A549 (cell line): ENCODE results near the gene RPS13. TPM values are rescaled to one million over a fixed set of nuclear protein-coding genes. Genes with fewer than 3 reads are reported as not detected.

Source experiments
- ATAC-seq, 2 experiments: fragments of 200-7000 bp in 1 of 2; fragments of >200 bp in 1 of 2; cut with Nextera tagmentation in 1 of 2; cut with Tn5 transposase in 1 of 2; 3 replicates each; pipeline versions ENCODE4 v1.8.0 to v1.9.1; 2018 to 2020; ENCODE audit warnings: mild to moderate bottlenecking in 1 of 2, moderate library complexity in 1 of 2
- CTCF ChIA-PET: fragments of 300-600 bp; sonication (Branson Sonifier 250); formaldehyde crosslinking; extraction: SDS; loops from one replicate; lab custom pipeline; 2021; ENCODE audit warnings: antibody characterized with exemption, inconsistent platforms; lab: Yijun Ruan, JAX
- POLR2A ChIA-PET: fragments of 350-600 bp; formaldehyde crosslinking; extraction: SDS; loops from one replicate; lab custom pipeline; 2021; ENCODE audit warnings: antibody characterized with exemption, inconsistent platforms; lab: Yijun Ruan, JAX
- DNase-seq, 2 experiments: peaks; one replicate each; pipeline versions ENCODE4 v3.0.0 to v3.0.0-alpha.2; 2011 to 2016; ENCODE audit warnings: low read depth in 1 of 2, low spot score in 1 of 2
- FAIRE-seq: peaks from 2 replicates; lab custom pipeline; 2011; peaks lifted over from hg19 to GRCh38; lab: Jason Lieb, UNC
- H3K27ac ChIP-seq, 2 experiments: fragments of >200 bp; sonication (Bioruptor Twin); formaldehyde crosslinking; 3 replicates each; pipeline ENCODE4 v1.5.1; 2016 to 2017
- H3K4me1 ChIP-seq: fragments of >200 bp; sonication (Bioruptor Twin); formaldehyde crosslinking; 3 replicates; pipeline ENCODE4 v1.6.1; 2016
- H3K4me2 ChIP-seq: fragments of >200 bp; sonication (Bioruptor Twin); formaldehyde crosslinking; 3 replicates; pipeline ENCODE4 v1.6.1; 2016
- H3K4me3 ChIP-seq: fragments of >200 bp; sonication (Bioruptor Twin); formaldehyde crosslinking; 3 replicates; pipeline ENCODE4 v1.5.1; 2016
- H3K9me3 ChIP-seq: fragments of >200 bp; sonication (Bioruptor Twin); formaldehyde crosslinking; 3 replicates; pipeline ENCODE4 v1.6.1; 2016
- BHLHE40 ChIP-seq: IDR thresholded peaks from 2 replicates; pipeline ENCODE4 v1.6.1; 2012; ENCODE audit warnings: low read depth, low read length, inconsistent platforms
- CBX8 ChIP-seq: fragments of 200-600 bp; sonication (generic); IDR thresholded peaks from 2 replicates; pipeline ENCODE4 v1.6.1; 2016
- EHF ChIP-seq: fragments of 250-450 bp; sonication (Bioruptor Pico); IDR thresholded peaks from 2 replicates; pipeline ENCODE4 v1.5.0; 2020; ENCODE audit warnings: mild to moderate bottlenecking
- EHMT2 ChIP-seq: fragments of 200-600 bp; sonication (generic); IDR thresholded peaks from 2 replicates; pipeline ENCODE4 v1.6.1; 2016; ENCODE audit warnings: antibody characterized with exemption, low read depth, mild to moderate bottlenecking, moderate library complexity
- HDAC2 ChIP-seq: fragments of 200-600 bp; sonication (generic); IDR thresholded peaks from 2 replicates; pipeline ENCODE4 v1.6.1; 2016
- HEYL ChIP-seq: fragments of 250-450 bp; sonication (Bioruptor Pico); IDR thresholded peaks from 2 replicates; pipeline ENCODE4 v1.8.0; 2021; ENCODE audit warnings: mild to moderate bottlenecking, moderate library complexity
- HOXA7 ChIP-seq: fragments of 250-450 bp; sonication (Bioruptor Pico); IDR thresholded peaks from 2 replicates; pipeline ENCODE4 v1.5.0; 2020; ENCODE audit warnings: mild to moderate bottlenecking, moderate library complexity
- HOXB13 ChIP-seq: fragments of 250-450 bp; sonication (Bioruptor Pico); IDR thresholded peaks from 2 replicates; pipeline ENCODE4 v1.5.0; 2020; ENCODE audit warnings: low read depth, mild to moderate bottlenecking, moderate library complexity
- HOXB5 ChIP-seq: fragments of 250-450 bp; sonication (Bioruptor Pico); IDR thresholded peaks from 2 replicates; pipeline ENCODE4 v1.5.0; 2020; ENCODE audit warnings: mild to moderate bottlenecking, moderate library complexity
- JUN ChIP-seq, 2 experiments: fragments of >200 bp; sonication (Bioruptor Twin); formaldehyde crosslinking; IDR thresholded peaks; 2 replicates in 1 of 2; 3 replicates in 1 of 2; pipeline ENCODE4 v1.6.1; 2016 to 2017
- KDM1A ChIP-seq: fragments of 200-600 bp; sonication (generic); IDR thresholded peaks from 2 replicates; pipeline ENCODE4 v1.6.1; 2016; ENCODE audit warnings: low read depth, mild to moderate bottlenecking
- KDM5A ChIP-seq: fragments of 200-600 bp; sonication (generic); IDR thresholded peaks from 2 replicates; pipeline ENCODE4 v1.6.1; 2016; ENCODE audit warnings: antibody characterized with exemption, mild to moderate bottlenecking
- MAFK ChIP-seq: fragments of 450-650 bp; IDR thresholded peaks from 2 replicates; pipeline ENCODE4 v1.6.1; 2014; ENCODE audit not compliant: partially characterized antibody
- POLR2A ChIP-seq: IDR thresholded peaks from 2 replicates; pipeline ENCODE4 v1.6.1; 2012; ENCODE audit warnings: mild to moderate bottlenecking, low read length
- RARB ChIP-seq: fragments of 250-450 bp; sonication (Bioruptor Pico); IDR thresholded peaks from 2 replicates; pipeline ENCODE4 v1.8.0; 2021; ENCODE audit warnings: mild to moderate bottlenecking, moderate library complexity
- SREBF2 ChIP-seq: fragments of 450-650 bp; IDR thresholded peaks from 2 replicates; pipeline ENCODE4 v1.6.1; 2014; ENCODE audit warnings: mild to moderate bottlenecking, moderate library complexity
- ZC3H11A ChIP-seq: fragments of 450-650 bp; IDR thresholded peaks from 2 replicates; pipeline ENCODE4 v1.6.1; 2014; ENCODE audit warnings: antibody characterized with exemption, mild to moderate bottlenecking
- ZSCAN20 ChIP-seq: fragments of 250-450 bp; sonication (Bioruptor Pico); IDR thresholded peaks from 2 replicates; pipeline ENCODE4 v1.8.0; 2022; ENCODE audit warnings: mild to moderate bottlenecking, moderate library complexity
- WGBS: methylation state at CpG from one replicate; pipeline ENCODE4 v1.1.6; 2017; ENCODE audit errors: missing lambda C conversion rate; 5-methylcytosine and 5-hydroxymethylcytosine counted together
- polyA plus RNA-seq, 4 experiments: library from polyadenylated mRNA; depleted of rRNA in 3 of 4; stranded (reverse); fragments of >200 nt; fragmentation: RNase III in 1 of 4; extraction: RNeasy Plus Mini Kit Qiagen cat#74134 plus additional on column Dnase treatment in 1 of 4; gene quantifications; 2 replicates in 3 of 4; 3 replicates in 1 of 4; pipeline ENCODE4 v1.2.3, GENCODE V29; 2011 to 2017
- TF ChIP-seq, protein P1 (sequence below): fragments of >200 bp; sonication (Bioruptor Twin); formaldehyde crosslinking; IDR thresholded peaks from 3 replicates; pipeline ENCODE4 v1.6.1; 2016
- TF ChIP-seq, protein P2 (sequence below): IDR thresholded peaks from 2 replicates; pipeline ENCODE4 v1.6.1; 2012
- TF ChIP-seq, protein P3 (sequence below): fragments of 250-450 bp; sonication (Bioruptor Pico); IDR thresholded peaks from 2 replicates; pipeline ENCODE4 v1.5.0; 2021; ENCODE audit warnings: mild to moderate bottlenecking, moderate library complexity, borderline replicate concordance
- TF ChIP-seq, protein P4 (sequence below): fragments of 150-350 bp; IDR thresholded peaks from 2 replicates; pipeline ENCODE4 v1.6.1; 2014; ENCODE audit warnings: low read depth, mild to moderate bottlenecking, low read length
- TF ChIP-seq, protein P5 (sequence below): IDR thresholded peaks from 2 replicates; pipeline ENCODE4 v1.6.1; 2012
- TF ChIP-seq, protein P6 (sequence below): fragments of >200 bp; sonication (Bioruptor Twin); formaldehyde crosslinking; IDR thresholded peaks from 3 replicates; pipeline ENCODE4 v1.5.1; 2016

The RPS13 gene
- polyA plus RNA-seq, 2 of the 4 experiments (the other 2 are of a cell fraction) = 943 to 2,182 TPM

DNA sequence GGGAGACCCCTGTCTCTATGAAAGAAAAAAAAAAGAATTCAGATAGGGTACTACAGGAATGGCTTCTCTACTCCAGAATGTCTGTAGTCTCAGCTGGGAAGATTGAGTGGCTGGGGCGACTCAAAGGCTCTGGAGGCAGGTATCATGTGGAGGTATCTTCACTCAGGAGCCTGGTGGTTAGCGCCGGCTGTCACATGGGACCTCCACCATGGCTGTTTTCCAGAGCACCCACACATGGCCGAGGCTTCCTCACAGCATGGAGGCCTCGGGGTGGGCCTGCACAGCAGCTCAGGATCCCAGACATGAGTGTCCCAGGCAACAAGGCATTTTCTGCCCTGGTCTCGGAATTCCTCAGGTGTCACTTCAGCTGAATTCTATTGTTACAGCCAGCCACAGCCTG is 10.1 kb downstream of the RPS13 start:
- TF ChIP-seq, protein P1, sequence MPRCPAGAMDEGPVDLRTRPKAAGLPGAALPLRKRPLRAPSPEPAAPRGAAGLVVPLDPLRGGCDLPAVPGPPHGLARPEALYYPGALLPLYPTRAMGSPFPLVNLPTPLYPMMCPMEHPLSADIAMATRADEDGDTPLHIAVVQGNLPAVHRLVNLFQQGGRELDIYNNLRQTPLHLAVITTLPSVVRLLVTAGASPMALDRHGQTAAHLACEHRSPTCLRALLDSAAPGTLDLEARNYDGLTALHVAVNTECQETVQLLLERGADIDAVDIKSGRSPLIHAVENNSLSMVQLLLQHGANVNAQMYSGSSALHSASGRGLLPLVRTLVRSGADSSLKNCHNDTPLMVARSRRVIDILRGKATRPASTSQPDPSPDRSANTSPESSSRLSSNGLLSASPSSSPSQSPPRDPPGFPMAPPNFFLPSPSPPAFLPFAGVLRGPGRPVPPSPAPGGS = no peak
- TF ChIP-seq, protein P2, sequence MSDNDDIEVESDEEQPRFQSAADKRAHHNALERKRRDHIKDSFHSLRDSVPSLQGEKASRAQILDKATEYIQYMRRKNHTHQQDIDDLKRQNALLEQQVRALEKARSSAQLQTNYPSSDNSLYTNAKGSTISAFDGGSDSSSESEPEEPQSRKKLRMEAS = no peak
- TF ChIP-seq HOXB5 (CRISPR knock-in tag) = no peak
- TF ChIP-seq EHF (CRISPR knock-in tag) = no peak
- no peak for TF ChIP-seq KDM5A
- no peak for TF ChIP-seq EHMT2
- TF ChIP-seq, protein P3, sequence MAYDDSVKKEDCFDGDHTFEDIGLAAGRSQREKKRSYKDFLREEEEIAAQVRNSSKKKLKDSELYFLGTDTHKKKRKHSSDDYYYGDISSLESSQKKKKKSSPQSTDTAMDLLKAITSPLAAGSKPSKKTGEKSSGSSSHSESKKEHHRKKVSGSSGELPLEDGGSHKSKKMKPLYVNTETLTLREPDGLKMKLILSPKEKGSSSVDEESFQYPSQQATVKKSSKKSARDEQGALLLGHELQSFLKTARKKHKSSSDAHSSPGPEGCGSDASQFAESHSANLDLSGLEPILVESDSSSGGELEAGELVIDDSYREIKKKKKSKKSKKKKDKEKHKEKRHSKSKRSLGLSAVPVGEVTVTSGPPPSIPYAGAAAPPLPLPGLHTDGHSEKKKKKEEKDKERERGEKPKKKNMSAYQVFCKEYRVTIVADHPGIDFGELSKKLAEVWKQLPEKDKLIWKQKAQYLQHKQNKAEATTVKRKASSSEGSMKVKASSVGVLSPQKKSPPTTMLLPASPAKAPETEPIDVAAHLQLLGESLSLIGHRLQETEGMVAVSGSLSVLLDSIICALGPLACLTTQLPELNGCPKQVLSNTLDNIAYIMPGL (CRISPR knock-in tag) = no peak
- TF ChIP-seq MAFK = no peak
- TF ChIP-seq HEYL (CRISPR knock-in tag) = no peak
- TF ChIP-seq HOXB13 (CRISPR knock-in tag) = no peak
- TF ChIP-seq, protein P4, sequence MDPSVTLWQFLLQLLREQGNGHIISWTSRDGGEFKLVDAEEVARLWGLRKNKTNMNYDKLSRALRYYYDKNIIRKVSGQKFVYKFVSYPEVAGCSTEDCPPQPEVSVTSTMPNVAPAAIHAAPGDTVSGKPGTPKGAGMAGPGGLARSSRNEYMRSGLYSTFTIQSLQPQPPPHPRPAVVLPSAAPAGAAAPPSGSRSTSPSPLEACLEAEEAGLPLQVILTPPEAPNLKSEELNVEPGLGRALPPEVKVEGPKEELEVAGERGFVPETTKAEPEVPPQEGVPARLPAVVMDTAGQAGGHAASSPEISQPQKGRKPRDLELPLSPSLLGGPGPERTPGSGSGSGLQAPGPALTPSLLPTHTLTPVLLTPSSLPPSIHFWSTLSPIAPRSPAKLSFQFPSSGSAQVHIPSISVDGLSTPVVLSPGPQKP = no peak
- TF ChIP-seq CBX8 = no peak
- no peak for TF ChIP-seq ZSCAN20 (CRISPR knock-in tag)
- TF ChIP-seq, protein P5, sequence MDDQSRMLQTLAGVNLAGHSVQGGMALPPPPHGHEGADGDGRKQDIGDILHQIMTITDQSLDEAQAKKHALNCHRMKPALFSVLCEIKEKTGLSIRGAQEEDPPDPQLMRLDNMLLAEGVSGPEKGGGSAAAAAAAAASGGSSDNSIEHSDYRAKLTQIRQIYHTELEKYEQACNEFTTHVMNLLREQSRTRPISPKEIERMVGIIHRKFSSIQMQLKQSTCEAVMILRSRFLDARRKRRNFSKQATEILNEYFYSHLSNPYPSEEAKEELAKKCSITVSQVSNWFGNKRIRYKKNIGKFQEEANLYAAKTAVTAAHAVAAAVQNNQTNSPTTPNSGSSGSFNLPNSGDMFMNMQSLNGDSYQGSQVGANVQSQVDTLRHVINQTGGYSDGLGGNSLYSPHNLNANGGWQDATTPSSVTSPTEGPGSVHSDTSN = no peak
- no peak for TF ChIP-seq KDM1A
- TF ChIP-seq BHLHE40 = no peak
- TF ChIP-seq JUN (IDR thresholded peaks at IDR 0.05) = no peak
- TF ChIP-seq POLR2A = no peak
- TF ChIP-seq RARB (CRISPR knock-in tag) = no peak
- TF ChIP-seq ZC3H11A = no peak
- CTCF ChIA-PET = interaction anchor here (0.7 to 5.6 kb wide), 4 partner anchors 71 to 247 kb away, joined by 4 to 72 read pairs (median 4); no protein-coding TSS in a partner anchor
- DNase-seq (no peak), FAIRE-seq (no peak), ATAC-seq (no peak)
- no peak overlapping the region for H3K4me2 ChIP-seq
- H3K4me3 ChIP-seq = no peak overlapping the region
- no peak overlapping the region for H3K27ac ChIP-seq
- no peaks in the 10 kb centered on the region for H3K4me1 ChIP-seq
- H3K9me3 ChIP-seq = no peaks in the 10 kb centered on the region
- WGBS = 95% methylated on average over 6 of the region's 6 CpGs
- POLR2A ChIA-PET = interaction anchor here (1.1 kb wide), 1 partner anchor 10 kb away, joined by 4 read pairs; the partner anchor contains the start of gene RPS13

DNA sequence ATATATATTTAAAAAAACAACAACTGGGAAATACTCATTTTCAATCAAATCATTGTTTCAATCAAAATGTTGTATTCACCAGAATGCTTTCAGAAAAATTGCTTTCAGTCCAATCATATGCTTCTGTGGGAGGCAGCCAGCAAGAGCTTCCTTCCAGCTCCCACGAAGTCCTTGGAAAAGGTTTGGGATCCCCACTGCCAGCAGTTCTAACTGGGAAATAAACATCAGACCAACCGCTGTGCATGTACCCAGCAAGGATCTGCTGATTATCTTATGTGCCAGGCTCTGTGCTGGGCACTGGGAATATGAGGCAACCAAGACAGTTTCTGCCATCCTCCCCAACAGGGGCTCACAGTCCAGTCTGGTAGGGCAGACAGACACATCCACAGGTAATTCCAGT is 10.8 kb downstream of the RPS13 start:
- H3K27ac ChIP-seq = no peak overlapping the region
- CTCF ChIA-PET = interaction anchor here (0.9 to 5.6 kb wide), 2 partner anchors 127 to 247 kb away, joined by 4 to 72 read pairs; no protein-coding TSS in a partner anchor
- no peaks in the 10 kb centered on the region for H3K9me3 ChIP-seq
- WGBS = 64% methylated on average over 2 of the region's 2 CpGs
- no peak for ATAC-seq
- no peak for DNase-seq
- H3K4me2 ChIP-seq = no peak overlapping the region
- POLR2A ChIA-PET = interaction anchor here (1.1 kb wide), 1 partner anchor 10 kb away, joined by 4 read pairs; the partner anchor contains the start of gene RPS13
- H3K4me1 ChIP-seq = no peaks in the 10 kb centered on the region
- H3K4me3 ChIP-seq = no peak overlapping the region
- no peak for FAIRE-seq
- TF ChIP-seq, protein P6, sequence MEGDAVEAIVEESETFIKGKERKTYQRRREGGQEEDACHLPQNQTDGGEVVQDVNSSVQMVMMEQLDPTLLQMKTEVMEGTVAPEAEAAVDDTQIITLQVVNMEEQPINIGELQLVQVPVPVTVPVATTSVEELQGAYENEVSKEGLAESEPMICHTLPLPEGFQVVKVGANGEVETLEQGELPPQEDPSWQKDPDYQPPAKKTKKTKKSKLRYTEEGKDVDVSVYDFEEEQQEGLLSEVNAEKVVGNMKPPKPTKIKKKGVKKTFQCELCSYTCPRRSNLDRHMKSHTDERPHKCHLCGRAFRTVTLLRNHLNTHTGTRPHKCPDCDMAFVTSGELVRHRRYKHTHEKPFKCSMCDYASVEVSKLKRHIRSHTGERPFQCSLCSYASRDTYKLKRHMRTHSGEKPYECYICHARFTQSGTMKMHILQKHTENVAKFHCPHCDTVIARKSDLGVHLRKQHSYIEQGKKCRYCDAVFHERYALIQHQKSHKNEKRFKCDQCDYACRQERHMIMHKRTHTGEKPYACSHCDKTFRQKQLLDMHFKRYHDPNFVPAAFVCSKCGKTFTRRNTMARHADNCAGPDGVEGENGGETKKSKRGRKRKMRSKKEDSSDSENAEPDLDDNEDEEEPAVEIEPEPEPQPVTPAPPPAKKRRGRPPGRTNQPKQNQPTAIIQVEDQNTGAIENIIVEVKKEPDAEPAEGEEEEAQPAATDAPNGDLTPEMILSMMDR = no peak
- TF ChIP-seq KDM1A (no peak), HOXA7 (CRISPR knock-in tag) (no peak), SREBF2 (no peak), HDAC2 (no peak)
- TF ChIP-seq, all 56 proteins: peak for 0
